RWPE2 (cell line): Measurements from ENCODE around the gene FRMPD2.
A peak's percentile ranks its signal among the peaks of the same experiment; 100 is the strongest.

Experiments used
- ATAC-seq: fragments of 200-7000 bp; cut with Tn5 transposase; 3 replicates; pipeline ENCODE4 v1.9.1; 2021; ENCODE audit warnings: low read depth
- DNase-seq: peaks from one replicate; pipeline ENCODE4 v3.0.0-alpha.2; 2020; ENCODE audit warnings: low spot score
- H3K27ac ChIP-seq: fragments of 450-650 bp; 2 replicates; pipeline ENCODE4 v1.5.1; 2017; ENCODE audit warnings: mild to moderate bottlenecking; ENCODE audit not compliant: poor library complexity, severe bottlenecking
- H3K27me3 ChIP-seq: fragments of 250-450 bp; sonication (Bioruptor Pico); 2 replicates; pipeline ENCODE4 v1.5.1; 2021; ENCODE audit warnings: mild to moderate bottlenecking, moderate library complexity; ENCODE audit not compliant: insufficient read depth, poor library complexity, severe bottlenecking
- H3K36me3 ChIP-seq: fragments of 250-450 bp; sonication (Bioruptor Pico); 2 replicates; pipeline ENCODE4 v1.5.1; 2020; ENCODE audit warnings: low read depth, mild to moderate bottlenecking, moderate library complexity
- H3K4me1 ChIP-seq: fragments of 250-450 bp; sonication (Bioruptor Pico); 2 replicates; pipeline ENCODE4 v1.5.1; 2021; ENCODE audit warnings: mild to moderate bottlenecking, moderate library complexity; ENCODE audit not compliant: insufficient read depth, poor library complexity, severe bottlenecking
- H3K4me3 ChIP-seq: fragments of 250-450 bp; sonication (Bioruptor Pico); 2 replicates; pipeline ENCODE4 v1.5.1; 2021; ENCODE audit warnings: mild to moderate bottlenecking, moderate library complexity; ENCODE audit not compliant: severe bottlenecking
- H3K9me3 ChIP-seq: fragments of 250-450 bp; sonication (Bioruptor Pico); 2 replicates; pipeline ENCODE4 v1.5.1; 2021; ENCODE audit warnings: mild to moderate bottlenecking, moderate library complexity; ENCODE audit not compliant: severe bottlenecking
- TF ChIP-seq, protein P1 (sequence below): fragments of 450-650 bp; IDR thresholded peaks from one replicate; pipeline ENCODE4 v1.5.1; 2017; ENCODE audit warnings: mild to moderate bottlenecking, moderate library complexity; ENCODE audit not compliant: poor library complexity, severe bottlenecking

Gene FRMPD2

GRCh38 chr10:48266528-48266927 is 8.0 kb downstream of the FRMPD2 start:
- Histone ChIP-seq H3K27me3 (no peaks in the 10 kb centered on the region), H3K27ac (no peak overlapping the region), H3K9me3 (no peaks in the 10 kb centered on the region), H3K36me3 (no peaks in the 10 kb centered on the region), H3K4me3 (no peak overlapping the region), H3K4me1 (no peaks in the 10 kb centered on the region)
- TF ChIP-seq, protein P1, sequence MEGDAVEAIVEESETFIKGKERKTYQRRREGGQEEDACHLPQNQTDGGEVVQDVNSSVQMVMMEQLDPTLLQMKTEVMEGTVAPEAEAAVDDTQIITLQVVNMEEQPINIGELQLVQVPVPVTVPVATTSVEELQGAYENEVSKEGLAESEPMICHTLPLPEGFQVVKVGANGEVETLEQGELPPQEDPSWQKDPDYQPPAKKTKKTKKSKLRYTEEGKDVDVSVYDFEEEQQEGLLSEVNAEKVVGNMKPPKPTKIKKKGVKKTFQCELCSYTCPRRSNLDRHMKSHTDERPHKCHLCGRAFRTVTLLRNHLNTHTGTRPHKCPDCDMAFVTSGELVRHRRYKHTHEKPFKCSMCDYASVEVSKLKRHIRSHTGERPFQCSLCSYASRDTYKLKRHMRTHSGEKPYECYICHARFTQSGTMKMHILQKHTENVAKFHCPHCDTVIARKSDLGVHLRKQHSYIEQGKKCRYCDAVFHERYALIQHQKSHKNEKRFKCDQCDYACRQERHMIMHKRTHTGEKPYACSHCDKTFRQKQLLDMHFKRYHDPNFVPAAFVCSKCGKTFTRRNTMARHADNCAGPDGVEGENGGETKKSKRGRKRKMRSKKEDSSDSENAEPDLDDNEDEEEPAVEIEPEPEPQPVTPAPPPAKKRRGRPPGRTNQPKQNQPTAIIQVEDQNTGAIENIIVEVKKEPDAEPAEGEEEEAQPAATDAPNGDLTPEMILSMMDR: no peak
- DNase-seq (no peak), ATAC-seq (no peak)

DNA sequence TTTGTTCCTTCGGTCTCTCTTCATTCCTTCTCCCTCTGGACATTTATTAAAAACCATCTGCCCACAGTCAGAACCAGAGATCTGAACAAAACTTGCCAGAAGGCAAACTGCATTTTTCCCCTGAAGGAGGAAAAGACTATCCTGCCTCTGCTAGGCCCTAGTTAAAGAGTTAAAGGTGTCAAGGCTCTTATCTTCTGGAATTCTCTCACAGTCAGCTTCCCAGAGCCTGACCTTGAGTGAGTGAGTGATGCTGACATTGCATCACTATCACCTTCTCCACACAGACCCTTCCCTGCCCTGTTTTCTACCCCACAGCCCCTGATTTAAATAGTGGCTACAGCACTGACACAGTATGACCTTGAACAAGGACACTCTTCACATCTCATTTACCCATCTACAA is 16.4 kb downstream of the FRMPD2 start:
- Histone ChIP-seq H3K4me1 (peaks cover 16% of the 10 kb centered on the region), H3K27ac (no peak overlapping the region), H3K9me3 (no peaks in the 10 kb centered on the region), H3K4me3 (no peak overlapping the region), H3K27me3 (no peaks in the 10 kb centered on the region), H3K36me3 (no peaks in the 10 kb centered on the region)
- ATAC-seq (no peak), DNase-seq (no peak)
- TF ChIP-seq, protein P1: no peak

DNA sequence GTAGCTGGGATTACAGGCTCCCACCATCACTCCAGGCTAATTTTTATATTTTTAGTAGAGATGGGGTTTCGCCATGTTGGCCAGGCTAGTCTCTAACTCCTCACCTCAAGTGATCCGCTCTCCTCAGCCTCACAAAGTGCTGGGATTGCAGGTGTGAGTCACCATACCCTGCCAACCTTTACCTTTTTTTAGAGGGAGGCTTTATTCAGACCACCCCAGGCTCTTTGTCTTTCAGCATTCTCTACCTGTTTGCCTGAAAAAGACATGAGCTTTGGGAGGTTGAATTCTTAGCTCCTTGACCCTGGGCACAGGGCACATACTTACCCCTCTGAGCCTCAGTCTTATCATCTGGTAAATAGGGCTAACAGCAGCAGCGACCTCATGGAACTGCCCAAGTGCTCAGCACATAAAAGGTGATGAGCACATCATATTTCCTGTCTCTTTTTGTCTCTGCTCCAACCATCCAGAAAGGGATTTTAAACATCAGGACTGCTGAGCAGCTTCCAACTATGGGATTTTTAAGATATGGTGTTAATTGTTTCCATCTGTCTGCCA is 17.0 kb downstream of the FRMPD2 start:
- H3K27ac ChIP-seq: no peak overlapping the region
- ATAC-seq: no peak
- TF ChIP-seq, protein P1: no peak
- H3K4me3 ChIP-seq: no peak overlapping the region
- no peaks in the 10 kb centered on the region for H3K36me3 ChIP-seq
- peaks cover 21% of the 10 kb centered on the region for H3K4me1 ChIP-seq
- no peaks in the 10 kb centered on the region for H3K9me3 ChIP-seq
- H3K27me3 ChIP-seq: no peaks in the 10 kb centered on the region
- no peak for DNase-seq

DNA sequence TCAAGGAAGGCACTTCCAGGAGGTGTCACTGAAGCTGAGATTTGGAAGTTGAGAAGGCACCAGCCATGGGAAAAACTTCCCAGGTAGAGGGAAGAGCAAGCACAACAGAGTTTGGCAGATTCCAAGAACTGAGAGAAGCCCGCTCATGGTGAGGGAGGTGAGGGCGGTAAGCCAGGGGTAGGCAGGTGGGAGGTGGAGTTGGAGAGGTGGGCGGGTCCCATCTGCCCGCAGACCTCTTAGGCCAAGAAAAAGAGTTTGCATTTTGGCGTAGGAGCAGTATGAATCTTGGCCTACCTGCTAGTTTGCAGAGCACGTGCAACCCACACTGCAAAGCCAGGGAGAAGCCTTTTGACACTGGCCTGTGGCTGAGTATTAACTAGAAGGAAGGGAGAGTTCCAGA is 18.8 kb downstream of the FRMPD2 start:
- TF ChIP-seq, protein P1: no peak
- DNase-seq (no peak), ATAC-seq (no peak)
- H3K4me3 ChIP-seq: no peak overlapping the region
- H3K27ac ChIP-seq: no peak overlapping the region
- no peaks in the 10 kb centered on the region for H3K36me3 ChIP-seq
- peaks cover 37% of the 10 kb centered on the region for H3K4me1 ChIP-seq
- no peaks in the 10 kb centered on the region for H3K27me3 ChIP-seq
- H3K9me3 ChIP-seq: no peaks in the 10 kb centered on the region

DNA sequence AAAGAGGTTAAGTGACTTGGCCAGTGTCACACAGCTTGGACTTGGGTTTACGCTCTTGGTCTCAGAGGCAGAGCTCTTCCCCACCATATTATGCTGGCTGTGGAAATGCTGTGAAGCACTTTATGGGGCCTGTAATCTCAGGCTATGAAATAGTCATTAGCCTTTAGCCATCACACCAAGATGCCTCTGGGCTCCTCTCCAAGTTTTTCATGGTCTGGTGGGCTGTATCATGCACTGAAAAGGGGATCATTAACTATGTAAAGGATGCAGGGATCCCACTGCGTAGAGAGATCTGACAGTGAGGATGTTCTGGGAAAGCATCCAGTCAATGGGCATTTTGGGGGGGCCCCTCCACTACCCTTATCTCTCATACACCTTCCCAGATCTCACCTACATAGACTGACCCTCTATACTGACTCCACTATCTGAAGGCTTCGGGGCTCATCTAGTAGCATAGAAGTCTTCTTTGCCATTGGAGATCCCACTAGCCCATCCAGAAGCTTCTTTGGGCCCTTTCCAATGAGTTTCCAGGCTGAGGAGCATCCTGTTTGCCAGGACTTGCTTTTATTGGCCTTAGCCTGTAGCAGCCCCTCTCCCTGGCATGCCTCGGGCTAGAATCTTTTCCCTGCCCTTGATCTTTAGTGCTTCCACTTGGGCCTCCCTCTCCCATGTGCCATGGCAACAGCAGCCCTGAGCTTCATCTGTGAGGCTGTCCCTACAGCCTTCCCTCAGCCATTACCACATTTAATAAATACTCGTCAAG is 19.6 kb downstream of the FRMPD2 start:
- Histone ChIP-seq H3K27ac (peak overlapping the region; percentile 73), H3K4me3 (no peak overlapping the region), H3K27me3 (no peaks in the 10 kb centered on the region), H3K36me3 (no peaks in the 10 kb centered on the region), H3K4me1 (peaks cover 37% of the 10 kb centered on the region), H3K9me3 (no peaks in the 10 kb centered on the region)
- ATAC-seq (no peak), DNase-seq (no peak)
- TF ChIP-seq, protein P1: no peak
